ENCODE measurements around the gene SLC35D1.

GRCh38 chr1:67053535-67053784 is 488 bp downstream of the SLC35D1 start:
- no peak for TF ChIP-seq CTCF (conservative IDR thresholded peaks at IDR 0.05 in 1 of 2, IDR thresholded peaks at IDR 0.05 in 1 of 2; ENCODE audit: extremely low read depth in 1 of 2, insufficient read depth in 1 of 2, low read depth in 1 of 2, low read length in 2 of 2)
- TF ChIP-seq EZH2 (IDR thresholded peaks at IDR 0.05; ENCODE audit: borderline replicate concordance, low read length), result no peak

Data from mammary epithelial cell (primary cell).